Measurements from ENCODE around the gene LMTK2. TPM values are rescaled to one million over a fixed set of nuclear protein-coding genes. Genes with fewer than 3 reads are reported as not detected.

LMTK2 gene
- total and polyA plus RNA-seq, 7 donors = 3.0 to 19.9 (median 17.0) TPM

DNA sequence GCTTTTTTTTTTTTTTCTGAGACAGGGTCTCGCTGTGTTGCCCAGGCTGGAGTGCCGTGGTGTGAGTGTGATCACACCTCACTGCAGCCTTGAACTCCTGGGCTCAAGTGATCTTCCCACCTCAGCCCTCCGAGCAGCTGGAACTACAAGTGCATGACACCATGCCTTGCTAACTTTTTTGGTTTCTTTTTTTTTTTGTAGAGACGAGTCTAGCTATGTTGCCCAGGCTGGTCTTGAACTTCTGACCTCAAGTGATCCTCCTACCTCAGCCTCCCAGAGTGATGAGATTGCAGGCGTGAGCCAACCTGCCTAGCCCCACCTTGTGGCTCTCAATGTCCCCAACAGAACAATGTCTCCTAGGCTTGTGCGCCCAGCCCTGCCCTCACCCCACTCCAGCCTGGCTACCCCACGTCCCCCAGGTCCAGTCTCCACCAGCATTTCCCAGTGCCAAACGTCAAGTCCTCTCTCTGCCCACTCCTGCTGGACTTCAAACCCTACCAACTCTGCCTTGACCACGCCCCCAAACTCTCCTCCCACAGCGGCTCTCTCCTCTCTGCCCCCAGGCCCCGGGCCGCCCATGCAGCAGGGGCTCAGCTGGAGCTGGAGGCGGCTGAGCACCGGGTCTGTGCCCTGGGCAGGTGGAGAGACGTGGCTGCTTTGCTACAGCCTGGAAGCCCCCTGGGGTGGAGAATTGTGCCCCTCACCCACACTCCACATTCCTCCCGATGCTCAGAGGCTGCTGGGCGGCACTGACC, 123.5 kb downstream of the LMTK2 start:
- WGBS, 2 donors = 91 to 92% methylated on average over 17 of the region's 17 CpGs
- no peaks in the 10 kb centered on the region for H3K27me3 ChIP-seq
- H3K36me3 ChIP-seq = peaks cover 0 to 45% (median 13%) of the 10 kb centered on the region in 4 donors
- DNase-seq = no peak
- TF ChIP-seq EP300 (IDR thresholded peaks at IDR 0.05) = no peak
- no peak for TF ChIP-seq POLR2A (IDR thresholded peaks at IDR 0.05)
- TF ChIP-seq, protein P1, sequence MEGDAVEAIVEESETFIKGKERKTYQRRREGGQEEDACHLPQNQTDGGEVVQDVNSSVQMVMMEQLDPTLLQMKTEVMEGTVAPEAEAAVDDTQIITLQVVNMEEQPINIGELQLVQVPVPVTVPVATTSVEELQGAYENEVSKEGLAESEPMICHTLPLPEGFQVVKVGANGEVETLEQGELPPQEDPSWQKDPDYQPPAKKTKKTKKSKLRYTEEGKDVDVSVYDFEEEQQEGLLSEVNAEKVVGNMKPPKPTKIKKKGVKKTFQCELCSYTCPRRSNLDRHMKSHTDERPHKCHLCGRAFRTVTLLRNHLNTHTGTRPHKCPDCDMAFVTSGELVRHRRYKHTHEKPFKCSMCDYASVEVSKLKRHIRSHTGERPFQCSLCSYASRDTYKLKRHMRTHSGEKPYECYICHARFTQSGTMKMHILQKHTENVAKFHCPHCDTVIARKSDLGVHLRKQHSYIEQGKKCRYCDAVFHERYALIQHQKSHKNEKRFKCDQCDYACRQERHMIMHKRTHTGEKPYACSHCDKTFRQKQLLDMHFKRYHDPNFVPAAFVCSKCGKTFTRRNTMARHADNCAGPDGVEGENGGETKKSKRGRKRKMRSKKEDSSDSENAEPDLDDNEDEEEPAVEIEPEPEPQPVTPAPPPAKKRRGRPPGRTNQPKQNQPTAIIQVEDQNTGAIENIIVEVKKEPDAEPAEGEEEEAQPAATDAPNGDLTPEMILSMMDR (IDR thresholded peaks at IDR 0.05) = no peak
- no peak for TF ChIP-seq POLR2AphosphoS5 (IDR thresholded peaks at IDR 0.05)
- H3K4me3 ChIP-seq = no peak overlapping the region
- H3K9me3 ChIP-seq = no peaks in the 10 kb centered on the region
- intact Hi-C loops (cut with DNase I) = no loop called here
- no peaks in the 10 kb centered on the region for H3K4me1 ChIP-seq
- no peak overlapping the region for H3K27ac ChIP-seq

DNA sequence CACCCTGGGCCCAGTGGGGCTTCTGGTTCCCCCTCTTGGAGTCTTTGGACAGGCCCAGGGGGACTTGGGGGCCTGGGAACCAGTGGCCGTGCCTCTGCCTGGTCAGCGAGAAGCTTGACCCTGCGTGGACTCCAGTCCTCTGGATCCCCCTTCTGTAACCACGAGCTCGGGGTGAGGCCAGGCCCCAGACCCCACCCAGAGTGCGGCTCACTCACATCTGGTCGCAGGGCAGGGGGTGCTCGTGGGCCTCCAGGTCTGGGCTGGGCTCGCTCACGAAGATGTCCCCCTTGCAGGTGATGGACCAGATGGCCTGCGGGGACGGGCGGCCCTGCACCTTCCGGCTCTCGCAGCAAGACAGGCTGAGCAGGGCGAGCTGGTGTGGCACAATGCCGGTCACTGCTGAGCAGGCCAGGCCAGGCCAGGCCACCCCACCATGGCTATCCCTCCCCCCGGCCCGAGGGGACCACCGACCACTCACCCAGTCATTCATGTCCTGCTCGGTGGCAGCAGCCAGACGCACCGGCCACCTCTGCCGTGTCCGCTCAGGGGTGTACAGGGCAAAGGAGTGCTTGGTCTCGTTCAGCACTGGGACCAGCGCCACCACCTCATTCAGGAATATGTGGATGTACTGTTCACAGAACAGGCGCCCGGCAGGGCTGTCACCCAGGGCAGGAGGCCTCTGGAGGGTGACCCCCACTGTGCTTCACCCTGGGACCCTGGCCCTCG, 124.2 kb downstream of the LMTK2 start:
- TF ChIP-seq, protein P1 (IDR thresholded peaks at IDR 0.05) = no peak
- TF ChIP-seq POLR2AphosphoS5 (IDR thresholded peaks at IDR 0.05) (no peak), EP300 (IDR thresholded peaks at IDR 0.05) (no peak), POLR2A (IDR thresholded peaks at IDR 0.05) (no peak)
- Histone ChIP-seq H3K36me3 (peaks cover 0 to 43% (median 13%) of the 10 kb centered on the region in 4 donors), H3K4me3 (no peak overlapping the region), H3K9me3 (no peaks in the 10 kb centered on the region), H3K27me3 (no peaks in the 10 kb centered on the region), H3K27ac (no peak overlapping the region), H3K4me1 (no peaks in the 10 kb centered on the region)
- intact Hi-C loops (cut with DNase I) = no loop called here
- no peak for DNase-seq
- WGBS, 2 donors = 95 to 96% methylated on average over 30 of the region's 30 CpGs

DNA sequence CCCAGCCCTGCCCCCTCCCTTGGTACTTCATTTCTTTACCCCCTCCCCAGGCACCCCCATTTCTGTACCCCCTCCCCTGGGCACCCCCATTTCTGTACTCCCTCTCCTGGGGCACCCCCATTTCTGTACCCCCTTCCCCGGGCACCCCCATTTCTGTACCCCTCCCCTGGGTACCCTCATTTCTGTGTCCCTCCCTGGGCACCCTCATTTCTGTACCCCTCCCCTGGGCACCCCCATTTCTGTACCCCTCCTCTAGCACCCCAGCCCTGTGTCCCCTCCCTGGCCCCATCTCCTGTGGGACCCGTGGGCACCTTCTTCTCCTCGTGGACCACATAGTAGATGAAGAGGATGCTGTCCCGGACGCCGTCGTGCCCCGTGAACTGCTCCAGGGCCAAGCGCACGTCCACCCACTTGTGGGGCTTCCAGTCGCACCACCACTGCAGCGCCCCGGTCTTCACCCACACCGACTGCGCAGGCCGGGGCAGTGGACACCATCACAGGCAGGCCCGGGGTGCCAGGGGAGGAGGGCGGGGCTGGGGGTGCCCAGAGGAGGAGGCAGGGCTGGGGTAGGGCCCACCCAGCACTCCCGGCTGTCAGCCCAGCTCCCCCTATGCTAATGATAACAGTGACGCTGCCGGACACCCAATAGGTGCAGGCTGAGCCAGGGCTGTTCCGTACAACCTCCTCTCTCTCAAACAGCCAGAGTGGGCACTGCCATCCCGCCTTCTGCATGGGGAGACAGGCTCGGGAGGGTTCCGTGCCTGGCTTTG, 125.0 kb downstream of the LMTK2 start:
- intact Hi-C loops (cut with DNase I) = no loop called here
- Histone ChIP-seq H3K4me3 (no peak overlapping the region), H3K4me1 (no peaks in the 10 kb centered on the region), H3K36me3 (peaks cover 0 to 45% (median 13%) of the 10 kb centered on the region in 4 donors), H3K27me3 (no peaks in the 10 kb centered on the region), H3K27ac (no peak overlapping the region), H3K9me3 (no peaks in the 10 kb centered on the region)
- no peak for DNase-seq
- 95 to 96% methylated on average over 25 of the region's 25 CpGs for WGBS, 2 donors
- TF ChIP-seq, protein P1 (IDR thresholded peaks at IDR 0.05) = no peak
- no peak for TF ChIP-seq POLR2AphosphoS5 (IDR thresholded peaks at IDR 0.05)
- TF ChIP-seq EP300 (IDR thresholded peaks at IDR 0.05) = no peak
- no peak for TF ChIP-seq POLR2A (IDR thresholded peaks at IDR 0.05)

DNA sequence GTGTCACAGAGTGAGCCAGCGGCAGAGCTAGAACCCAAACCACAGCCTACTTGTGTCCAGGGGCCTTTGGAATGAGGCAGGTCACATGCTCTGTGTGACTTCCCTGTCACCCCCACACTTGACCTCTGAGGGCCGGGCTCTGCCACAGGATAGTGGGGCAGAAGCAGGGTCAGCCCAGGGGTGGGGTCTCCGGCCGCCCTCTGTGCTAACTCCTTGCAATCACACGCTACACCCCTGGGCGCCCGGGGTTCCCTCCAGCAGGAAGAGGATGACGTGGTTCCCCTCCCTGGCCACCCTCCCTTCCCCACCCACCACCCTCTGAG, 125.6 kb downstream of the LMTK2 start:
- Histone ChIP-seq H3K4me3 (no peak overlapping the region), H3K27me3 (no peaks in the 10 kb centered on the region), H3K9me3 (no peaks in the 10 kb centered on the region), H3K36me3 (peaks cover 0 to 47% (median 16%) of the 10 kb centered on the region in 4 donors), H3K4me1 (no peaks in the 10 kb centered on the region), H3K27ac (no peak overlapping the region)
- TF ChIP-seq, protein P1 (IDR thresholded peaks at IDR 0.05) = no peak
- intact Hi-C loops (cut with DNase I) = no loop called here
- DNase-seq = no peak
- 94 to 96% methylated on average over 8 of the region's 8 CpGs for WGBS, 2 donors

Measured in sigmoid colon (tissue), 7 donors.